Stomach (tissue), 4 donors: ENCODE measurements around the gene TBX3.

ENCODE experiments used
- CTCF ChIP-seq, 7 experiments: fragments of 450-650 bp in 4 of 7; fragments of 200-600 bp in 3 of 7; sonication (generic) in 3 of 7; IDR thresholded peaks; one replicate each; pipeline ENCODE4 v1.5.1; 2016 to 2019; ENCODE audit warnings: antibody characterized with exemption in 7 of 7, control low read depth in 2 of 7, mild to moderate bottlenecking in 1 of 7
- POLR2A ChIP-seq, 4 donors: fragments of 450-650 bp; IDR thresholded peaks; one replicate each; pipeline ENCODE4 v1.6.1; 2016; ENCODE audit warnings: antibody characterized with exemption in 4 of 4, control low read depth in 2 of 4, mild to moderate bottlenecking in 1 of 4, moderate library complexity in 1 of 4

GRCh38 chr12:114697741-114698565 is 14.0 kb upstream of the TBX3 start:
- no peak for TF ChIP-seq POLR2A (IDR thresholded peaks at IDR 0.05)
- TF ChIP-seq CTCF (IDR thresholded peaks at IDR 0.05), result no peak
